Glutamatergic neuron (in vitro differentiated cells): ENCODE data around the gene LIPC. TPM values are rescaled to one million over a fixed set of nuclear protein-coding genes. Genes with fewer than 3 reads are reported as not detected.
A peak's percentile ranks its signal among the peaks of the same experiment; 100 is the strongest.

ENCODE experiments used
- DNase-seq: peaks from one replicate; pipeline ENCODE4 v3.0.0; 2022
- H3K27ac Mint-ChIP-seq: one replicate; pipeline ENCODE4 v1.8.0; 2020; ENCODE audit warnings: mild to moderate bottlenecking, mixed read lengths, inconsistent platforms; ENCODE audit not compliant: unreplicated experiment
- H3K27me3 Mint-ChIP-seq: one replicate; pipeline ENCODE4 v1.8.0; 2020; ENCODE audit warnings: mild to moderate bottlenecking, moderate library complexity, mixed read lengths, inconsistent platforms; ENCODE audit not compliant: unreplicated experiment
- H3K36me3 Mint-ChIP-seq: one replicate; pipeline ENCODE4 v1.8.0; 2020; ENCODE audit warnings: mild to moderate bottlenecking, mixed read lengths, inconsistent platforms; ENCODE audit not compliant: unreplicated experiment
- H3K4me1 Mint-ChIP-seq: one replicate; pipeline ENCODE4 v1.8.0; 2020; ENCODE audit warnings: mild to moderate bottlenecking, low read depth, mixed read lengths, inconsistent platforms; ENCODE audit not compliant: unreplicated experiment
- H3K4me3 Mint-ChIP-seq: one replicate; pipeline ENCODE4 v1.8.0; 2020; ENCODE audit warnings: mild to moderate bottlenecking, mixed read lengths, inconsistent platforms; ENCODE audit not compliant: unreplicated experiment
- H3K9me3 Mint-ChIP-seq: one replicate; pipeline ENCODE4 v1.8.0; 2020; ENCODE audit warnings: mild to moderate bottlenecking, moderate library complexity, mixed read lengths, inconsistent platforms; ENCODE audit not compliant: unreplicated experiment
- total RNA-seq: library from RNA; stranded (reverse); fragmentation: NEBNext Ultra II Directional; extraction: Animal tissue kit (Norgen Biotek cat#: 25700); gene quantifications from one replicate; pipeline ENCODE4 v1.2.1, GENCODE V29; 2021; ENCODE audit not compliant: unreplicated experiment
- TF ChIP-seq, protein P1 (sequence below): fragments of 200-600 bp; sonication (generic); IDR thresholded peaks from one replicate; pipeline ENCODE4 v1.5.0; 2021; ENCODE audit not compliant: partially characterized antibody, unreplicated experiment

Gene LIPC
- total RNA-seq, 1 donor from 2014 or later, result not detected

DNA sequence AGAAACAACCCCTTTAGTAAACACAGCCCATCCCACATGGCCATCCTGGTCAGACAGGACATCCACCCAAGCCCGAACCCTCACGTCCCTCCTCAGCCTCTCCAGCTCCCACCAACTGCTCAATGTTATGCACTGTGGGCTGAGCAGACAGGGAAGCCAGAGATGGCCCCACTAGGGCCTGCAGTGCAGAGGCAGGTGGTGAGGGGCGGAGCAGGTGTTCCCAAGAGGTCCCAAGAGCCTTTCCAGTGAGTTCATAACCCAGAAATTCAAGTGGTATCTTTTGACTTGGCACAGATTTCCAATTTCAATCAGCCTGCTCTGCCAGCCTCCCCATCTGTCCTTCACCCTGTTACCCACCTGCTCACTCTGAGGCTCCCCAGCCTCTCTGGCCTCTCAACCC lies 130.3 kb downstream of the LIPC start:
- Mint-ChIP-seq H3K36me3 (no peaks in the 10 kb centered on the region), H3K4me1 (peaks cover 37% of the 10 kb centered on the region), H3K4me3 (peak overlapping the region; percentile 36), H3K27me3 (peaks cover 2% of the 10 kb centered on the region), H3K9me3 (peaks cover 10% of the 10 kb centered on the region), H3K27ac (peak overlapping the region; percentile 65)
- DNase-seq, result no peak
- TF ChIP-seq, protein P1, sequence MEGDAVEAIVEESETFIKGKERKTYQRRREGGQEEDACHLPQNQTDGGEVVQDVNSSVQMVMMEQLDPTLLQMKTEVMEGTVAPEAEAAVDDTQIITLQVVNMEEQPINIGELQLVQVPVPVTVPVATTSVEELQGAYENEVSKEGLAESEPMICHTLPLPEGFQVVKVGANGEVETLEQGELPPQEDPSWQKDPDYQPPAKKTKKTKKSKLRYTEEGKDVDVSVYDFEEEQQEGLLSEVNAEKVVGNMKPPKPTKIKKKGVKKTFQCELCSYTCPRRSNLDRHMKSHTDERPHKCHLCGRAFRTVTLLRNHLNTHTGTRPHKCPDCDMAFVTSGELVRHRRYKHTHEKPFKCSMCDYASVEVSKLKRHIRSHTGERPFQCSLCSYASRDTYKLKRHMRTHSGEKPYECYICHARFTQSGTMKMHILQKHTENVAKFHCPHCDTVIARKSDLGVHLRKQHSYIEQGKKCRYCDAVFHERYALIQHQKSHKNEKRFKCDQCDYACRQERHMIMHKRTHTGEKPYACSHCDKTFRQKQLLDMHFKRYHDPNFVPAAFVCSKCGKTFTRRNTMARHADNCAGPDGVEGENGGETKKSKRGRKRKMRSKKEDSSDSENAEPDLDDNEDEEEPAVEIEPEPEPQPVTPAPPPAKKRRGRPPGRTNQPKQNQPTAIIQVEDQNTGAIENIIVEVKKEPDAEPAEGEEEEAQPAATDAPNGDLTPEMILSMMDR, result no peak

- TF ChIP-seq, protein P1, result no peak
- Mint-ChIP-seq H3K36me3 (no peaks in the 10 kb centered on the region), H3K4me1 (peaks cover 37% of the 10 kb centered on the region), H3K4me3 (peak overlapping the region; percentile 59), H3K9me3 (peaks cover 10% of the 10 kb centered on the region), H3K27ac (no peak overlapping the region), H3K27me3 (peaks cover 2% of the 10 kb centered on the region)
- DNase-seq, result no peak
Measured at GRCh38 chr15:58564981-58565380, 133.2 kb downstream of the LIPC start.

- no peak for DNase-seq
- Mint-ChIP-seq H3K27ac (no peak overlapping the region), H3K4me3 (no peak overlapping the region), H3K36me3 (no peaks in the 10 kb centered on the region), H3K9me3 (peaks cover 10% of the 10 kb centered on the region), H3K27me3 (peaks cover 2% of the 10 kb centered on the region), H3K4me1 (peaks cover 37% of the 10 kb centered on the region)
- TF ChIP-seq, protein P1, result no peak
Measured at GRCh38 chr15:58565619-58566018, 133.8 kb downstream of the LIPC start.

- DNase-seq, result no peak
- H3K4me3 Mint-ChIP-seq, result no peak overlapping the region
- peaks cover 10% of the 10 kb centered on the region for H3K9me3 Mint-ChIP-seq
- peaks cover 33% of the 10 kb centered on the region for H3K4me1 Mint-ChIP-seq
- TF ChIP-seq, protein P1, result no peak
- H3K27ac Mint-ChIP-seq, result no peak overlapping the region
- no peaks in the 10 kb centered on the region for H3K36me3 Mint-ChIP-seq
- H3K27me3 Mint-ChIP-seq, result peaks cover 2% of the 10 kb centered on the region
Measured at GRCh38 chr15:58566029-58566428, 134.2 kb downstream of the LIPC start.

GRCh38 chr15:58568157-58568571 lies 136.4 kb downstream of the LIPC start:
- Mint-ChIP-seq H3K27me3 (peaks cover 2% of the 10 kb centered on the region), H3K9me3 (peaks cover 6% of the 10 kb centered on the region), H3K4me3 (no peak overlapping the region), H3K27ac (no peak overlapping the region), H3K4me1 (peaks cover 16% of the 10 kb centered on the region), H3K36me3 (no peaks in the 10 kb centered on the region)
- TF ChIP-seq, protein P1, result no peak
- no peak for DNase-seq
